SK-N-SH treated with all-trans-retinoic acid at 6 μM for 48 hours (cell line): ENCODE results near the gene FBXL16.

Experiments
- ATAC-seq: fragments of 200-7000 bp; cut with Tn5 transposase; 3 replicates; pipeline ENCODE4 v1.9.1; 2020; ENCODE audit warnings: mild to moderate bottlenecking, moderate library complexity
- ARNTL ChIP-seq: fragments of 450-650 bp; formaldehyde crosslinking; IDR thresholded peaks from 2 replicates; pipeline ENCODE4 v1.5.0; 2020; ENCODE audit warnings: low read depth, mild to moderate bottlenecking, moderate library complexity, borderline replicate concordance
- BACH2 ChIP-seq: fragments of 250-450 bp; sonication (Bioruptor Pico); IDR thresholded peaks from 2 replicates; pipeline ENCODE4 v1.9.0; 2021; ENCODE audit warnings: mild to moderate bottlenecking, borderline replicate concordance
- CSDC2 ChIP-seq: fragments of 250-450 bp; sonication (Bioruptor Pico); IDR thresholded peaks from 2 replicates; pipeline ENCODE4 v1.5.0; 2020; ENCODE audit warnings: mild to moderate bottlenecking, moderate library complexity
- ESRRG ChIP-seq: fragments of 250-450 bp; sonication (Bioruptor Pico); IDR thresholded peaks from 2 replicates; pipeline ENCODE4 v1.6.1; 2021; ENCODE audit warnings: mild to moderate bottlenecking
- GLIS3 ChIP-seq: fragments of 250-450 bp; sonication (Bioruptor Pico); IDR thresholded peaks from 2 replicates; pipeline ENCODE4 v1.5.0; 2020; ENCODE audit warnings: mild to moderate bottlenecking, moderate library complexity
- ISL1 ChIP-seq: fragments of 250-450 bp; sonication (Bioruptor Pico); IDR thresholded peaks from 2 replicates; pipeline ENCODE4 v2.1.2; 2022; ENCODE audit warnings: mild to moderate bottlenecking, moderate library complexity
- OSR1 ChIP-seq: fragments of 250-450 bp; sonication (Bioruptor Pico); IDR thresholded peaks from 2 replicates; pipeline ENCODE4 v1.8.0; 2022; ENCODE audit warnings: moderate library complexity, mild to moderate bottlenecking, inconsistent platforms
- PATZ1 ChIP-seq: fragments of 250-450 bp; sonication (Bioruptor Pico); IDR thresholded peaks from 2 replicates; pipeline ENCODE4 v1.8.0; 2020; ENCODE audit warnings: mild to moderate bottlenecking, moderate library complexity, borderline replicate concordance
- PPARA ChIP-seq: fragments of 250-450 bp; sonication (Bioruptor Pico); IDR thresholded peaks from 2 replicates; pipeline ENCODE4 v1.5.0; 2020; ENCODE audit warnings: mild to moderate bottlenecking, borderline replicate concordance
- RARB ChIP-seq: fragments of 250-450 bp; sonication (Bioruptor Pico); IDR thresholded peaks from 2 replicates; pipeline ENCODE4 v1.8.0; 2021; ENCODE audit warnings: mild to moderate bottlenecking, moderate library complexity
- SNAI2 ChIP-seq: fragments of 250-450 bp; sonication (Bioruptor Pico); IDR thresholded peaks from 2 replicates; pipeline ENCODE4 v1.5.0; 2020; ENCODE audit warnings: mild to moderate bottlenecking, moderate library complexity
- TCF4 ChIP-seq: fragments of 250-450 bp; sonication (Bioruptor Pico); IDR thresholded peaks from 2 replicates; pipeline ENCODE4 v1.8.0; 2021; ENCODE audit warnings: mild to moderate bottlenecking, moderate library complexity, borderline replicate concordance
- TOX ChIP-seq: fragments of 250-450 bp; sonication (Bioruptor Pico); IDR thresholded peaks from 2 replicates; pipeline ENCODE4 v1.8.0; 2021; ENCODE audit warnings: mild to moderate bottlenecking, moderate library complexity, borderline replicate concordance
- TSHZ2 ChIP-seq: fragments of 250-450 bp; sonication (Bioruptor Pico); IDR thresholded peaks from 2 replicates; pipeline ENCODE4 v1.5.0; 2020; ENCODE audit warnings: mild to moderate bottlenecking, moderate library complexity
- ZC3H10 ChIP-seq: fragments of 250-450 bp; sonication (Bioruptor Pico); IDR thresholded peaks from 2 replicates; pipeline ENCODE4 v1.5.1; 2021; ENCODE audit warnings: mild to moderate bottlenecking, moderate library complexity
- ZFP3 ChIP-seq: fragments of 250-450 bp; sonication (Bioruptor Pico); IDR thresholded peaks from 2 replicates; pipeline ENCODE4 v1.5.0; 2020; ENCODE audit warnings: mild to moderate bottlenecking, moderate library complexity
- ZFP30 ChIP-seq: fragments of 450-650 bp; formaldehyde crosslinking; IDR thresholded peaks from 2 replicates; pipeline ENCODE4 v1.5.0; 2022; ENCODE audit warnings: mild to moderate bottlenecking, moderate library complexity
- ZNF70 ChIP-seq: fragments of 450-650 bp; formaldehyde crosslinking; IDR thresholded peaks from 2 replicates; pipeline ENCODE4 v1.5.0; 2020; ENCODE audit warnings: mild to moderate bottlenecking, moderate library complexity
- ZNF8 ChIP-seq: fragments of 450-650 bp; formaldehyde crosslinking; IDR thresholded peaks from 2 replicates; pipeline ENCODE4 v1.5.0; 2020; ENCODE audit warnings: mild to moderate bottlenecking, moderate library complexity
- TF ChIP-seq, protein P1 (sequence below): fragments of 250-450 bp; sonication (Bioruptor Pico); IDR thresholded peaks from 2 replicates; pipeline ENCODE4 v1.8.0; 2021; ENCODE audit warnings: low read depth, mild to moderate bottlenecking, moderate library complexity, borderline replicate concordance
- TF ChIP-seq, protein P2 (sequence below): fragments of 250-450 bp; sonication (Bioruptor Pico); IDR thresholded peaks from 2 replicates; pipeline ENCODE4 v1.5.1; 2021; ENCODE audit warnings: mild to moderate bottlenecking, moderate library complexity
- TF ChIP-seq, protein P3 (sequence below): fragments of 250-450 bp; sonication (Bioruptor Pico); IDR thresholded peaks from 2 replicates; pipeline ENCODE4 v1.5.1; 2020; ENCODE audit warnings: low read depth, mild to moderate bottlenecking, moderate library complexity

The FBXL16 gene

DNA sequence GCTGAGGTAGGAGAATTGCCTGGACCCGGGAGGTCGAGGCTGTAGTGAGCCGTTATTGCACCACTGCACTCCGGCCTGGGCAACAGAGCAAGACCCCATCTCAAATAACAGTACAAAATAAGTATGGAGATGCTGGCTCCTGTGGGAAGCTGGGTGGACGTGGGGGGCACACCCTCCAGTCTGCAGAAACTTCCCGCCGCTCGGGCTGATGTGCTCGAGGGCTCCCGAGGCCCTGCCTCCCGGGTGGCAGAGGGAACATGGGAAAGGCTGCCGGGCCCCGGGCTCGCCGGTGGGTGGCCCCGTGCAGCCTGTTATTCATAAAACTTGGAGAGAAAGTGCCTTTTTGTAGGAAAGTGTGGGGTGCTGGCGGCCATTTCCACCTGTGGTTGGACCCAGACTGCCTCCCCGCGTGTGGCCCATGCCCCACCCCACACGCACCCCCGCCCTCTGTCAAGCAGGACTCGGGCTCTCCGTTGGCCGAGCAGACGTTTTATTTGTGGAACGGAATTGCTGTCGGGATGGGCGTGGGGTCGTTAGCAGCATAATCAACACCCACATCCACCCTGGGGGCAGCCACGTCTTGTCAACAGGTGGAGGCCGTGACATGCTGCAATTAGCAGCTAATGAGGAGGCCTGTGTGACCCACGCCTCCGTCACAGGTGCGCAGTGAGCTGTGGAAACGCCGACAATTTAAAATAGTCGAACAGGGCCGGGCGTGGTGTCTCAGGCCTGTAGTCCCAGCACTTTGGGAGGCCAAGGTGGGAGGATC lies 42.6 kb upstream of the FBXL16 start:
- no peak for ATAC-seq
- no peak for TF ChIP-seq OSR1 (CRISPR knock-in tag)
- TF ChIP-seq, protein P1, sequence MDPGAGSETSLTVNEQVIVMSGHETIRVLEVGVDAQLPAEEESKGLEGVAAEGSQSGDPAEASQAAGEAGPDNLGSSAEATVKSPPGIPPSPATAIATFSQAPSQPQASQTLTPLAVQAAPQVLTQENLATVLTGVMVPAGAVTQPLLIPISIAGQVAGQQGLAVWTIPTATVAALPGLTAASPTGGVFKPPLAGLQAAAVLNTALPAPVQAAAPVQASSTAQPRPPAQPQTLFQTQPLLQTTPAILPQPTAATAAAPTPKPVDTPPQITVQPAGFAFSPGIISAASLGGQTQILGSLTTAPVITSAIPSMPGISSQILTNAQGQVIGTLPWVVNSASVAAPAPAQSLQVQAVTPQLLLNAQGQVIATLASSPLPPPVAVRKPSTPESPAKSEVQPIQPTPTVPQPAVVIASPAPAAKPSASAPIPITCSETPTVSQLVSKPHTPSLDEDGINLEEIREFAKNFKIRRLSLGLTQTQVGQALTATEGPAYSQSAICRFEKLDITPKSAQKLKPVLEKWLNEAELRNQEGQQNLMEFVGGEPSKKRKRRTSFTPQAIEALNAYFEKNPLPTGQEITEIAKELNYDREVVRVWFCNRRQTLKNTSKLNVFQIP (CRISPR knock-in tag) = no peak
- TF ChIP-seq, protein P2, sequence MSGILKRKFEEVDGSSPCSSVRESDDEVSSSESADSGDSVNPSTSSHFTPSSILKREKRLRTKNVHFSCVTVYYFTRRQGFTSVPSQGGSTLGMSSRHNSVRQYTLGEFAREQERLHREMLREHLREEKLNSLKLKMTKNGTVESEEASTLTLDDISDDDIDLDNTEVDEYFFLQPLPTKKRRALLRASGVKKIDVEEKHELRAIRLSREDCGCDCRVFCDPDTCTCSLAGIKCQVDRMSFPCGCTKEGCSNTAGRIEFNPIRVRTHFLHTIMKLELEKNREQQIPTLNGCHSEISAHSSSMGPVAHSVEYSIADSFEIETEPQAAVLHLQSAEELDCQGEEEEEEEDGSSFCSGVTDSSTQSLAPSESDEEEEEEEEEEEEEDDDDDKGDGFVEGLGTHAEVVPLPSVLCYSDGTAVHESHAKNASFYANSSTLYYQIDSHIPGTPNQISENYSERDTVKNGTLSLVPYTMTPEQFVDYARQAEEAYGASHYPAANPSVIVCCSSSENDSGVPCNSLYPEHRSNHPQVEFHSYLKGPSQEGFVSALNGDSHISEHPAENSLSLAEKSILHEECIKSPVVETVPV (CRISPR knock-in tag) = no peak
- no peak for TF ChIP-seq ZFP30 (CRISPR knock-in tag)
- no peak for TF ChIP-seq ZNF70
- no peak for TF ChIP-seq ZNF8
- TF ChIP-seq ARNTL = no peak
- no peak for TF ChIP-seq PPARA (CRISPR knock-in tag)
- TF ChIP-seq SNAI2 (CRISPR knock-in tag) = no peak
- no peak for TF ChIP-seq TSHZ2 (CRISPR knock-in tag)
- no peak for TF ChIP-seq TOX (CRISPR knock-in tag)
- TF ChIP-seq PATZ1 (CRISPR knock-in tag) = no peak
- TF ChIP-seq RARB (CRISPR knock-in tag) = no peak
- TF ChIP-seq BACH2 (CRISPR knock-in tag) = no peak
- no peak for TF ChIP-seq TCF4
- TF ChIP-seq ISL1 = no peak
- TF ChIP-seq, protein P3, sequence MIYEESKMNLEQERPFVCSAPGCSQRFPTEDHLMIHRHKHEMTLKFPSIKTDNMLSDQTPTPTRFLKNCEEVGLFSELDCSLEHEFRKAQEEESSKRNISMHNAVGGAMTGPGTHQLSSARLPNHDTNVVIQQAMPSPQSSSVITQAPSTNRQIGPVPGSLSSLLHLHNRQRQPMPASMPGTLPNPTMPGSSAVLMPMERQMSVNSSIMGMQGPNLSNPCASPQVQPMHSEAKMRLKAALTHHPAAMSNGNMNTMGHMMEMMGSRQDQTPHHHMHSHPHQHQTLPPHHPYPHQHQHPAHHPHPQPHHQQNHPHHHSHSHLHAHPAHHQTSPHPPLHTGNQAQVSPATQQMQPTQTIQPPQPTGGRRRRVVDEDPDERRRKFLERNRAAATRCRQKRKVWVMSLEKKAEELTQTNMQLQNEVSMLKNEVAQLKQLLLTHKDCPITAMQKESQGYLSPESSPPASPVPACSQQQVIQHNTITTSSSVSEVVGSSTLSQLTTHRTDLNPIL (CRISPR knock-in tag) = no peak
- TF ChIP-seq ZC3H10 (CRISPR knock-in tag) = no peak
- TF ChIP-seq ZFP3 (CRISPR knock-in tag) = no peak
- TF ChIP-seq CSDC2 = no peak

GRCh38 chr16:746637-747036 lies 41.0 kb upstream of the FBXL16 start:
- ATAC-seq = no peak
- TF ChIP-seq ZFP30 (CRISPR knock-in tag) = no peak
- no peak for TF ChIP-seq ZFP3 (CRISPR knock-in tag)
- no peak for TF ChIP-seq PATZ1 (CRISPR knock-in tag)
- TF ChIP-seq, protein P1 (CRISPR knock-in tag) = no peak
- TF ChIP-seq ARNTL = no peak
- no peak for TF ChIP-seq ZNF8
- TF ChIP-seq GLIS3 (CRISPR knock-in tag) = no peak
- TF ChIP-seq ZC3H10 (CRISPR knock-in tag) = no peak
- TF ChIP-seq TCF4 = no peak
- no peak for TF ChIP-seq ESRRG (CRISPR knock-in tag)
- no peak for TF ChIP-seq TSHZ2 (CRISPR knock-in tag)
- TF ChIP-seq SNAI2 (CRISPR knock-in tag) = no peak
- no peak for TF ChIP-seq ZNF70
- TF ChIP-seq TOX (CRISPR knock-in tag) = no peak
- TF ChIP-seq OSR1 (CRISPR knock-in tag) = no peak
- no peak for TF ChIP-seq ISL1
- TF ChIP-seq RARB (CRISPR knock-in tag) = no peak
- no peak for TF ChIP-seq BACH2 (CRISPR knock-in tag)
